Colonic mucosa (tissue), 4 donors: Measurements from ENCODE around the gene NOTCH2. TPM values are rescaled to one million over a fixed set of nuclear protein-coding genes. Genes with fewer than 3 reads are reported as not detected.
"Not testable (repeated sequence)": the region's sequence is repeated elsewhere in the genome, so short reads cannot be mapped to it uniquely, and the experiment has no call there.

Experiments
- DNase-seq: peaks from one replicate; pipeline ENCODE4 v3.0.0-alpha.2; 2020
- H3K27ac ChIP-seq: fragments of 200-600 bp; one replicate; pipeline ENCODE4 v1.8.0; 2021
- H3K27me3 ChIP-seq: fragments of 200-600 bp; one replicate; pipeline ENCODE4 v1.8.0; 2021
- H3K36me3 ChIP-seq: fragments of 200-600 bp; one replicate; pipeline ENCODE4 v1.8.0; 2021
- H3K4me1 ChIP-seq: fragments of 200-600 bp; one replicate; pipeline ENCODE4 v1.8.0; 2021; ENCODE audit warnings: mild to moderate bottlenecking
- H3K4me3 ChIP-seq: fragments of 200-600 bp; one replicate; pipeline ENCODE4 v1.8.0; 2021
- H3K9ac ChIP-seq, 2 donors: one replicate each; pipeline ENCODE4 v1.7.0; 2013; ENCODE audit warnings: control low read depth in 2 of 2, low read depth in 2 of 2, low read length in 2 of 2
- H3K9me3 ChIP-seq: fragments of 200-600 bp; one replicate; pipeline ENCODE4 v1.8.0; 2021
- intact Hi-C: fragments of 100-400 bp; cut with DNase I; formaldehyde crosslinking; loops from one replicate; pipeline ENCODE4 v1.14.1; 2022
- total RNA-seq, 2 donors: library from RNA; stranded (reverse); fragmentation: NEBNext Ultra II Directional in 1 of 2; extraction: Animal tissue kit (Norgen Biotek cat#: 25700) in 1 of 2; gene quantifications; one replicate each; pipeline ENCODE4 v1.2.1, GENCODE V29; 2021
- donor health status: healthy.
- donor health status: DM: no; HTN: no; CAD: no.
- donor health status: DM: no; HTN: no; CAD: no.

The NOTCH2 gene
- 10 to 100 TPM; 53.0 to 69.6 TPM for total RNA-seq

GRCh38 chr1:120069067-120069919 lies at the start of gene NOTCH2:
TSS of gene NOTCH2 (minus strand) at chr1:120069662. CDS start at chr1:120069406, 256 bp downstream.
- peak; percentile 65 for DNase-seq
- H3K27me3 ChIP-seq, H3K4me1 ChIP-seq, H3K9ac ChIP-seq, H3K36me3 ChIP-seq, H3K9me3 ChIP-seq, intact Hi-C loops: not testable (repeated sequence)
- Histone ChIP-seq H3K27ac (peak within 1 kb of the TSS; percentile 69), H3K4me3 (peak within 1 kb of the TSS; percentile 59)

- H3K27me3 ChIP-seq, H3K9ac ChIP-seq, H3K4me1 ChIP-seq, H3K9me3 ChIP-seq, intact Hi-C loops, H3K27ac ChIP-seq, H3K4me3 ChIP-seq, H3K36me3 ChIP-seq: not testable (repeated sequence)
- DNase-seq: peak; percentile 26
Observed at GRCh38 chr1:120117371-120118177, 48.1 kb upstream of the NOTCH2 start.

GRCh38 chr1:120116094-120116493 lies 46.6 kb upstream of the NOTCH2 start:
- H3K36me3 ChIP-seq, H3K9ac ChIP-seq, H3K4me1 ChIP-seq, H3K4me3 ChIP-seq, DNase-seq, H3K9me3 ChIP-seq, H3K27me3 ChIP-seq, intact Hi-C loops, H3K27ac ChIP-seq: not testable (repeated sequence)

- H3K9ac ChIP-seq, H3K27ac ChIP-seq, DNase-seq, H3K36me3 ChIP-seq, H3K4me3 ChIP-seq, H3K27me3 ChIP-seq, intact Hi-C loops, H3K9me3 ChIP-seq, H3K4me1 ChIP-seq: not testable (repeated sequence)
Observed at GRCh38 chr1:120113134-120113533, 43.7 kb upstream of the NOTCH2 start.

GRCh38 chr1:120112212-120112611 lies 42.8 kb upstream of the NOTCH2 start:
- intact Hi-C loops, H3K9ac ChIP-seq, DNase-seq, H3K27me3 ChIP-seq, H3K36me3 ChIP-seq, H3K9me3 ChIP-seq, H3K4me1 ChIP-seq, H3K27ac ChIP-seq, H3K4me3 ChIP-seq: not testable (repeated sequence)

- H3K27ac ChIP-seq, H3K9me3 ChIP-seq, H3K36me3 ChIP-seq, DNase-seq, intact Hi-C loops, H3K4me1 ChIP-seq, H3K27me3 ChIP-seq, H3K9ac ChIP-seq, H3K4me3 ChIP-seq: not testable (repeated sequence)
Observed at GRCh38 chr1:120111771-120112170, 42.3 kb upstream of the NOTCH2 start.

- H3K9me3 ChIP-seq, H3K36me3 ChIP-seq, H3K4me3 ChIP-seq, H3K27ac ChIP-seq, DNase-seq, H3K9ac ChIP-seq, H3K4me1 ChIP-seq, H3K27me3 ChIP-seq, intact Hi-C loops: not testable (repeated sequence)
Observed at GRCh38 chr1:120111008-120111407, 41.5 kb upstream of the NOTCH2 start.

GRCh38 chr1:120109656-120110055 lies 40.2 kb upstream of the NOTCH2 start:
- DNase-seq, H3K9me3 ChIP-seq, H3K4me3 ChIP-seq, H3K36me3 ChIP-seq, intact Hi-C loops, H3K9ac ChIP-seq, H3K27ac ChIP-seq, H3K4me1 ChIP-seq, H3K27me3 ChIP-seq: not testable (repeated sequence)

- DNase-seq, H3K27ac ChIP-seq, intact Hi-C loops, H3K4me3 ChIP-seq, H3K36me3 ChIP-seq, H3K9me3 ChIP-seq, H3K27me3 ChIP-seq, H3K9ac ChIP-seq, H3K4me1 ChIP-seq: not testable (repeated sequence)
Observed at GRCh38 chr1:120109180-120109579, 39.7 kb upstream of the NOTCH2 start.

- H3K27me3 ChIP-seq, H3K9ac ChIP-seq, H3K4me1 ChIP-seq, intact Hi-C loops, DNase-seq, H3K4me3 ChIP-seq, H3K27ac ChIP-seq, H3K36me3 ChIP-seq, H3K9me3 ChIP-seq: not testable (repeated sequence)
Observed at GRCh38 chr1:120105288-120105687, 35.8 kb upstream of the NOTCH2 start.

GRCh38 chr1:120103768-120104167 lies 34.3 kb upstream of the NOTCH2 start:
- H3K4me1 ChIP-seq, DNase-seq, H3K27ac ChIP-seq, H3K27me3 ChIP-seq, H3K4me3 ChIP-seq, H3K36me3 ChIP-seq, H3K9ac ChIP-seq, intact Hi-C loops, H3K9me3 ChIP-seq: not testable (repeated sequence)

- intact Hi-C loops, H3K9ac ChIP-seq, H3K27me3 ChIP-seq, H3K9me3 ChIP-seq, H3K36me3 ChIP-seq, H3K4me1 ChIP-seq, DNase-seq, H3K27ac ChIP-seq, H3K4me3 ChIP-seq: not testable (repeated sequence)
Observed at GRCh38 chr1:120101593-120101992, 32.1 kb upstream of the NOTCH2 start.

- H3K27me3 ChIP-seq, DNase-seq, H3K4me3 ChIP-seq, H3K9ac ChIP-seq, H3K4me1 ChIP-seq, H3K36me3 ChIP-seq, intact Hi-C loops, H3K27ac ChIP-seq, H3K9me3 ChIP-seq: not testable (repeated sequence)
Observed at GRCh38 chr1:120100590-120100989, 31.1 kb upstream of the NOTCH2 start.
